Suprapubic skin (tissue), 4 donors: ENCODE results near the gene ATAD5. TPM values are rescaled to one million over a fixed set of nuclear protein-coding genes. Genes with fewer than 3 reads are reported as not detected.
A peak's percentile ranks its signal among the peaks of the same experiment; 100 is the strongest.

Source experiments
- DNase-seq, 2 donors: peaks; one replicate each; pipeline ENCODE4 v3.0.0-alpha.2; 2019; ENCODE audit warnings: low spot score in 2 of 2
- H3K27ac ChIP-seq: fragments of 200-600 bp; sonication (generic); one replicate; pipeline ENCODE4 v1.5.1; 2019
- H3K27me3 ChIP-seq: fragments of 200-600 bp; sonication (generic); one replicate; pipeline ENCODE4 v1.5.1; 2019
- H3K36me3 ChIP-seq: fragments of 200-600 bp; sonication (generic); one replicate; pipeline ENCODE4 v1.5.1; 2019
- H3K4me1 ChIP-seq: fragments of 200-600 bp; sonication (generic); one replicate; pipeline ENCODE4 v1.5.1; 2019
- H3K4me3 ChIP-seq: fragments of 200-600 bp; sonication (generic); one replicate; pipeline ENCODE4 v1.5.1; 2019; ENCODE audit warnings: mild to moderate bottlenecking
- H3K9me3 ChIP-seq: fragments of 200-600 bp; sonication (generic); one replicate; pipeline ENCODE4 v1.5.1; 2019
- CTCF ChIP-seq, 2 donors: fragments of 200-600 bp in 1 of 2; fragments of 450-650 bp in 1 of 2; sonication (generic) in 1 of 2; IDR thresholded peaks; one replicate each; pipeline ENCODE4 v1.5.1; 2016 to 2019; ENCODE audit warnings: antibody characterized with exemption in 2 of 2, mild to moderate bottlenecking in 1 of 2, moderate library complexity in 1 of 2
- EP300 ChIP-seq: sonication (generic); formaldehyde crosslinking; IDR thresholded peaks from one replicate; pipeline ENCODE4 v1.6.1; 2017; ENCODE audit warnings: antibody characterized with exemption
- POLR2A ChIP-seq, 2 donors: fragments of 450-650 bp; IDR thresholded peaks; one replicate each; pipeline ENCODE4 v1.6.1; 2017; ENCODE audit warnings: antibody characterized with exemption in 2 of 2, mild to moderate bottlenecking in 2 of 2, moderate library complexity in 2 of 2
- POLR2AphosphoS5 ChIP-seq, 3 donors: sonication (generic); formaldehyde crosslinking; IDR thresholded peaks; one replicate each; pipeline ENCODE4 v1.6.1; 2017; ENCODE audit warnings: antibody characterized with exemption in 3 of 3
- WGBS: methylation state at CpG from one replicate; pipeline ENCODE4 v1.1.5; 2018; 5-methylcytosine and 5-hydroxymethylcytosine counted together
- total RNA-seq, 4 donors: library from RNA; depleted of rRNA; stranded (reverse); fragments of >200 nt; gene quantifications; one replicate each; pipeline ENCODE4 v1.1.0, GENCODE V29; 2016

ATAD5 gene
- 1 to 10 TPM; 1.3 to 4.0 (median 2.3) TPM for total RNA-seq

GRCh38 chr17:30831663-30832437 lies at the start of gene ATAD5:
ATAD5 (plus strand) TSS chr17:30831966; CDS start chr17:30832348, 382 bp downstream.
- Histone ChIP-seq H3K27me3 (no peaks in the 10 kb centered on the region), H3K36me3 (no peaks in the 10 kb centered on the region), H3K4me1 (peaks cover 16% of the 10 kb centered on the region), H3K4me3 (peak within 1 kb of the TSS; percentile 74), H3K27ac (no peak within 1 kb of the TSS), H3K9me3 (no peaks in the 10 kb centered on the region)
- TF ChIP-seq POLR2AphosphoS5 (IDR thresholded peaks at IDR 0.05) (peak in 2 of 3 donors; percentile 84 to 97), CTCF (IDR thresholded peaks at IDR 0.05) (no peak), POLR2A (IDR thresholded peaks at IDR 0.05) (no peak), EP300 (no peak)
- whole genome bisulfite sequencing, result under 1% methylated on average over 51 of the region's 59 CpGs
- peak; percentile 92 to 93 for DNase-seq

- Histone ChIP-seq H3K27ac (no peak overlapping the region), H3K9me3 (no peaks in the 10 kb centered on the region), H3K4me1 (no peaks in the 10 kb centered on the region), H3K27me3 (no peaks in the 10 kb centered on the region), H3K36me3 (peaks cover 39% of the 10 kb centered on the region), H3K4me3 (no peak overlapping the region)
- TF ChIP-seq EP300 (no peak), CTCF (IDR thresholded peaks at IDR 0.05) (no peak), POLR2A (IDR thresholded peaks at IDR 0.05) (no peak), POLR2AphosphoS5 (IDR thresholded peaks at IDR 0.05) (no peak)
- WGBS, result 81% methylated on average over 2 of the region's 2 CpGs
- DNase-seq, result no peak
These were observed 49.6 kb upstream of the ATAD5 start for GRCh38 chr17:30782206-30782605.

GRCh38 chr17:30788918-30789317 lies 42.8 kb upstream of the ATAD5 start:
- no peak overlapping the region for H3K27ac ChIP-seq
- H3K36me3 ChIP-seq, result peaks cover 66% of the 10 kb centered on the region
- no peaks in the 10 kb centered on the region for H3K4me1 ChIP-seq
- no peak for TF ChIP-seq POLR2A (IDR thresholded peaks at IDR 0.05)
- TF ChIP-seq EP300, result no peak
- TF ChIP-seq CTCF (IDR thresholded peaks at IDR 0.05), result no peak
- no peak for TF ChIP-seq POLR2AphosphoS5 (IDR thresholded peaks at IDR 0.05)
- no peak overlapping the region for H3K4me3 ChIP-seq
- no peak for DNase-seq
- H3K27me3 ChIP-seq, result no peaks in the 10 kb centered on the region
- H3K9me3 ChIP-seq, result no peaks in the 10 kb centered on the region
- 86% methylated on average over 2 of the region's 2 CpGs for WGBS

- TF ChIP-seq POLR2A (IDR thresholded peaks at IDR 0.05), result no peak
- TF ChIP-seq CTCF (IDR thresholded peaks at IDR 0.05), result no peak
- no peak for TF ChIP-seq EP300
- no peak for TF ChIP-seq POLR2AphosphoS5 (IDR thresholded peaks at IDR 0.05)
- 80% methylated on average over 2 of the region's 2 CpGs for WGBS
- Histone ChIP-seq H3K9me3 (no peaks in the 10 kb centered on the region), H3K27me3 (no peaks in the 10 kb centered on the region), H3K36me3 (peaks cover 69% of the 10 kb centered on the region), H3K4me1 (no peaks in the 10 kb centered on the region), H3K27ac (no peak overlapping the region), H3K4me3 (no peak overlapping the region)
- DNase-seq, result no peak
These were observed 41.5 kb upstream of the ATAD5 start for GRCh38 chr17:30790279-30790678.

- no peak for DNase-seq
- WGBS, result 88% methylated on average over 9 of the region's 9 CpGs
- no peak overlapping the region for H3K27ac ChIP-seq
- no peaks in the 10 kb centered on the region for H3K27me3 ChIP-seq
- H3K4me3 ChIP-seq, result no peak overlapping the region
- no peaks in the 10 kb centered on the region for H3K9me3 ChIP-seq
- TF ChIP-seq POLR2AphosphoS5 (IDR thresholded peaks at IDR 0.05) (no peak), EP300 (no peak), CTCF (IDR thresholded peaks at IDR 0.05) (no peak), POLR2A (IDR thresholded peaks at IDR 0.05) (no peak)
- H3K36me3 ChIP-seq, result peaks cover 78% of the 10 kb centered on the region
- H3K4me1 ChIP-seq, result no peaks in the 10 kb centered on the region
These were observed 38.3 kb upstream of the ATAD5 start for GRCh38 chr17:30793282-30793977.
